K562 (cell line): ENCODE data around the gene GALNS. TPM values are rescaled to one million over a fixed set of nuclear protein-coding genes. Genes with fewer than 3 reads are reported as not detected.

ENCODE experiments used
- ATAC-seq: fragments of 200-7000 bp; cut with Tn5 transposase; 3 replicates; pipeline ENCODE4 v1.9.1; 2020; ENCODE audit warnings: moderate library complexity
- BruUV-seq: library from RNA; stranded (reverse); fragments of 400-500 nt; replicated peaks from 2 replicates; lab custom pipeline; 2021; lab: Mats Ljungman, UMichigan
- CTCF ChIA-PET: fragments of 300-600 bp; formaldehyde crosslinking; extraction: SDS; loops from one replicate; lab custom pipeline; 2021; ENCODE audit warnings: low intra/inter-chr PET ratio; lab: Yijun Ruan, JAX
- POLR2A ChIA-PET: fragments of 300-600, 350-650 bp; sonication (Branson Sonifier 250); formaldehyde crosslinking; extraction: SDS; loops from one replicate; lab custom pipeline; 2021; ENCODE audit warnings: antibody characterized with exemption, inconsistent platforms; lab: Yijun Ruan, JAX
- DNase-seq, 4 experiments: peaks; one replicate each; pipeline versions ENCODE4 v3.0.0 to v3.0.0-alpha.2; 2011 to 2018; ENCODE audit warnings: low spot score in 3 of 4, mixed read lengths in 3 of 4; ENCODE audit errors: extremely low read depth in 1 of 4
- FAIRE-seq: peaks from 2 replicates; lab custom pipeline; 2011; peaks lifted over from hg19 to GRCh38; lab: Jason Lieb, UNC
- H2AFZ ChIP-seq: 2 replicates; pipeline ENCODE4 v1.6.0; 2011; ENCODE audit warnings: low read depth, low read length, control low read depth, inconsistent platforms
- H3K27ac ChIP-seq: fragments of 200-600 bp; 3 replicates; pipeline ENCODE4 v1.8.0; 2011; ENCODE audit warnings: low read depth, mild to moderate bottlenecking, control low read depth, inconsistent platforms, low read length, moderate library complexity, mixed read lengths; ENCODE audit errors: extremely low read depth
- H3K27me3 ChIP-seq, 2 experiments: fragments of 300-600 bp in 1 of 2; 2 replicates in 1 of 2; 3 replicates in 1 of 2; pipeline versions ENCODE4 v1.6.0 to v1.8.0; 2011; ENCODE audit warnings: inconsistent platforms in 2 of 2, low read length in 2 of 2, mild to moderate bottlenecking in 1 of 2, mixed read lengths in 1 of 2, moderate library complexity in 1 of 2; ENCODE audit not compliant: control insufficient read depth in 2 of 2, insufficient read depth in 2 of 2
- H3K36me3 ChIP-seq: fragments of 300-600 bp; 3 replicates; pipeline ENCODE4 v1.8.0; 2011; ENCODE audit warnings: mild to moderate bottlenecking, low read length, inconsistent platforms; ENCODE audit not compliant: control insufficient read depth, insufficient read depth
- H3K4me1 ChIP-seq, 2 experiments: fragments of 200-600 bp in 1 of 2; replicated peaks in 1 of 2; 2 replicates in 1 of 2; 3 replicates in 1 of 2; pipeline versions ENCODE4 v1.5.1 to v1.8.0; 2011; ENCODE audit warnings: inconsistent platforms in 2 of 2, low read length in 2 of 2, mild to moderate bottlenecking in 1 of 2, mixed read lengths in 1 of 2, moderate library complexity in 1 of 2; ENCODE audit not compliant: control insufficient read depth in 2 of 2, insufficient read depth in 2 of 2
- H3K4me2 ChIP-seq: 2 replicates; pipeline ENCODE4 v1.6.1; 2011; ENCODE audit warnings: low read length, control low read depth, inconsistent platforms, mixed read lengths; ENCODE audit not compliant: insufficient read depth
- H3K4me3 ChIP-seq: fragments of 200-600 bp; sonication (generic), shearing (Covaris generic); 2 replicates; pipeline ENCODE4 v1.5.1; 2016; ENCODE audit warnings: control low read depth, inconsistent platforms
- H3K79me2 ChIP-seq: fragments of 200-600 bp; 3 replicates; pipeline ENCODE4 v1.8.0; 2011; ENCODE audit warnings: low read length, inconsistent platforms; ENCODE audit not compliant: control insufficient read depth, insufficient read depth
- H3K9ac ChIP-seq, 2 experiments: 2 replicates each; pipeline versions ENCODE4 v1.6.0 to v1.6.1; 2011; ENCODE audit warnings: low read depth in 2 of 2, low read length in 2 of 2, control low read depth in 1 of 2, inconsistent platforms in 1 of 2, mild to moderate bottlenecking in 1 of 2, mixed read lengths in 1 of 2; ENCODE audit not compliant: insufficient read depth in 1 of 2
- H3K9me1 ChIP-seq: one replicate; pipeline ENCODE4 v1.6.0; 2011; ENCODE audit warnings: inconsistent platforms, mild to moderate bottlenecking, low read length, moderate library complexity; ENCODE audit not compliant: control insufficient read depth, insufficient read depth
- H3K9me3 ChIP-seq: replicated peaks from 2 replicates; pipeline ENCODE4 v1.5.1; 2011; ENCODE audit warnings: low read depth, low read length, inconsistent platforms; ENCODE audit not compliant: control insufficient read depth, insufficient read depth
- H4K20me1 ChIP-seq: replicated peaks from 2 replicates; pipeline ENCODE4 v1.6.1; 2011; ENCODE audit warnings: low read length, inconsistent platforms, mixed read lengths; ENCODE audit not compliant: control insufficient read depth, insufficient read depth
- GATAD2B ChIP-seq: fragments of 450-650 bp; IDR thresholded peaks from 2 replicates; pipeline ENCODE4 v1.6.1; 2017; ENCODE audit warnings: mild to moderate bottlenecking, borderline replicate concordance
- ILK ChIP-seq: fragments of 450-650 bp; IDR thresholded peaks from 2 replicates; pipeline ENCODE4 v1.6.1; 2016; ENCODE audit warnings: missing genetic modification characterization, low read depth, mild to moderate bottlenecking, missing compliant biosample characterization, moderate library complexity, borderline replicate concordance
- MTA2 ChIP-seq: fragments of 450-650 bp; IDR thresholded peaks from 2 replicates; pipeline ENCODE4 v1.6.1; 2016; ENCODE audit warnings: low read depth
- POLR2AphosphoS2 ChIP-seq: IDR thresholded peaks from 2 replicates; pipeline ENCODE4 v1.6.1; 2012; ENCODE audit warnings: low read length, improper control_type of control experiment
- POLR2G ChIP-seq: fragments of 200-400 bp; formaldehyde crosslinking; IDR thresholded peaks from 2 replicates; pipeline ENCODE4 v1.6.1; 2017; ENCODE audit warnings: low read depth, mild to moderate bottlenecking, antibody characterized with exemption, low read length, moderate library complexity
- POLR3A ChIP-seq: IDR thresholded peaks from 2 replicates; pipeline ENCODE4 v1.6.1; 2011; ENCODE audit warnings: borderline replicate concordance, mild to moderate bottlenecking, moderate library complexity; ENCODE audit not compliant: insufficient read length, insufficient read depth; ENCODE audit errors: extremely low read depth
- ZNF445 ChIP-seq: fragments of 250-450 bp; sonication (Bioruptor Pico); IDR thresholded peaks from 2 replicates; pipeline ENCODE4 v1.4.0; 2020; ENCODE audit warnings: low read depth, mild to moderate bottlenecking, moderate library complexity
- ZNF699 ChIP-seq: fragments of 250-450 bp; sonication (Bioruptor Pico); IDR thresholded peaks from 2 replicates; pipeline ENCODE4 v1.8.0; 2021; ENCODE audit warnings: mild to moderate bottlenecking, moderate library complexity; ENCODE audit not compliant: insufficient replicate concordance
- WGBS: fragments of 100-300 bp; shearing (Covaris generic); methylation state at CpG from one replicate; pipeline ENCODE4 v1.1.6; 2016; ENCODE audit warnings: low coverage, mixed read lengths; ENCODE audit not compliant: insufficient coverage; ENCODE audit errors: missing lambda C conversion rate; 5-methylcytosine and 5-hydroxymethylcytosine counted together
- in situ Hi-C: fragments of 300-500 bp; cut with MboI; formaldehyde crosslinking; loops from 4 replicates; pipeline ENCODE4 v1.15.0; 2018; ENCODE audit warnings: inconsistent platforms, mixed read lengths
- intact Hi-C: fragments of 100-400 bp; cut with micrococcal nuclease; formaldehyde crosslinking; loops from 2 replicates; pipeline ENCODE4 v1.14.2; 2022
- polyA plus RNA-seq, 8 experiments: library from polyadenylated mRNA; depleted of rRNA in 4 of 8; stranded (reverse) in 5 of 8; unstranded in 3 of 8; fragments of >200 nt; fragmentation: Nextera tagmentation in 2 of 8; fragmentation: Illumina TruSeq in 1 of 8; extraction: Ambion mirVana in 2 of 8; extraction: Trizol in 1 of 8; gene quantifications; 2 replicates each; pipeline versions ENCODE4 v1.2.1 to v1.2.3, GENCODE V29; 2011 to 2014; ENCODE audit warnings: inconsistent platforms in 1 of 8, missing spikeins in 1 of 8
- total RNA-seq, 7 experiments: library from RNA; depleted of rRNA in 6 of 7; stranded (reverse); fragments of >200 nt in 6 of 7; fragmentation: Illumina TruSeq in 2 of 7; extraction: Trizol in 2 of 7; gene quantifications; 2 replicates each; pipeline versions ENCODE4 v1.2.1 to v1.2.3, GENCODE V29; 2011 to 2021; ENCODE audit warnings: low replicate concordance in 1 of 7
- TF ChIP-seq, protein P1 (sequence below): fragments of 450-650 bp; conservative IDR thresholded peaks from 2 replicates; pipeline ENCODE4 v1.6.1; 2016; ENCODE audit warnings: missing genetic modification characterization, low read depth, mild to moderate bottlenecking, control low read depth, missing compliant biosample characterization
- TF ChIP-seq, protein P2 (sequence below): fragments of 200-800 bp; sonication (Bioruptor generic); IDR thresholded peaks from 2 replicates; pipeline ENCODE4 v1.6.1; 2017; ENCODE audit warnings: missing genetic modification characterization, missing compliant biosample characterization
- TF ChIP-seq, protein P3 (sequence below): fragments of 450-650 bp; formaldehyde crosslinking; conservative IDR thresholded peaks from 2 replicates; pipeline ENCODE4 v1.4.0; 2022; ENCODE audit warnings: mild to moderate bottlenecking, missing genetic modification characterization
- TF ChIP-seq, protein P4 (sequence below): fragments of 450-650 bp; formaldehyde crosslinking; IDR thresholded peaks from 2 replicates; pipeline ENCODE4 v1.4.0; 2020; ENCODE audit warnings: mild to moderate bottlenecking, mixed read lengths

Gene GALNS
- total and polyA plus RNA-seq, 9 of the 15 experiments (the other 6 are each of a cell fraction or from before 2014, with no cell fraction given), result 0.38 to 13.2 (median 4.3) TPM

DNA sequence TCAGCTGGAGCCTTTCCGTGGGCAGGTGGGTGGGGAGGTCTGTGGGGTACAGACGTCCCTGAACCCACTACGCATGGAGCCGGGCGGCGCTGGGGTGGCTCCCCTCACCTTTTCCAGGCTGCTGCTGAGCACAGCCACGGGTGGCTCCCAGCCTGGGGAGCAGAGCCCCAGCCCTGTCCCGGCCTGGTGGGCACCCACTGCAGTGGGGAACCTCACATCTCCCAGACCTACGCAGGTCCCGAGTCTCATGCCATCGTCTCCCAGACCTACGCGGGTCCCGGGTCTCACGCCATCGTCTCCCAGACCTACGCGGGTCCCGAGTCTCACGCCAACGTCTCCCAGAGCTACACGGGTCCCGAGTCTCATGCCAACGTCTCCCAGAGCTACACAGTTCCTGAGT lies 28.0 kb downstream of the GALNS start:
- Histone ChIP-seq H3K27ac (no peak overlapping the region), H3K9ac (peak overlapping the region in 1 of 2 experiments; percentile 35; a peak in 1 of 4 replicates), H3K36me3 (no peaks in the 10 kb centered on the region), H2AFZ (no peak overlapping the region), H3K4me2 (no peak overlapping the region), H3K4me1 (peaks cover 0 to 57% of the 10 kb centered on the region in 2 experiments; a peak in 2 of 5 replicates), H3K79me2 (no peaks in the 10 kb centered on the region), H3K27me3 (no peaks in the 10 kb centered on the region), H3K9me3 (no peaks in the 10 kb centered on the region), H4K20me1 (no peaks in the 10 kb centered on the region; the same call in 1 of the 2 replicates), H3K4me3 (no peak overlapping the region), H3K9me1 (no peaks in the 10 kb centered on the region)
- POLR2A ChIA-PET, result interaction anchor here (1.1 kb wide), 1 partner anchor 389 kb away, joined by 3 read pairs; the partner anchor contains the start of gene ZNF778
- no TSS peak for BruUV-seq
- in situ Hi-C loops (no loop called here), intact Hi-C loops (no loop called here)
- DNase-seq, result no peak
- WGBS, result 68% methylated on average over 12 of the region's 24 CpGs
- no peak for ATAC-seq
- TF ChIP-seq, protein P1, sequence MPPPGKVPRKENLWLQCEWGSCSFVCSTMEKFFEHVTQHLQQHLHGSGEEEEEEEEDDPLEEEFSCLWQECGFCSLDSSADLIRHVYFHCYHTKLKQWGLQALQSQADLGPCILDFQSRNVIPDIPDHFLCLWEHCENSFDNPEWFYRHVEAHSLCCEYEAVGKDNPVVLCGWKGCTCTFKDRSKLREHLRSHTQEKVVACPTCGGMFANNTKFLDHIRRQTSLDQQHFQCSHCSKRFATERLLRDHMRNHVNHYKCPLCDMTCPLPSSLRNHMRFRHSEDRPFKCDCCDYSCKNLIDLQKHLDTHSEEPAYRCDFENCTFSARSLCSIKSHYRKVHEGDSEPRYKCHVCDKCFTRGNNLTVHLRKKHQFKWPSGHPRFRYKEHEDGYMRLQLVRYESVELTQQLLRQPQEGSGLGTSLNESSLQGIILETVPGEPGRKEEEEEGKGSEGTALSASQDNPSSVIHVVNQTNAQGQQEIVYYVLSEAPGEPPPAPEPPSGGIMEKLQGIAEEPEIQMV (tag), result no peak
- TF ChIP-seq MTA2, result no peak
- TF ChIP-seq POLR2AphosphoS2, result no peak
- TF ChIP-seq, protein P2, sequence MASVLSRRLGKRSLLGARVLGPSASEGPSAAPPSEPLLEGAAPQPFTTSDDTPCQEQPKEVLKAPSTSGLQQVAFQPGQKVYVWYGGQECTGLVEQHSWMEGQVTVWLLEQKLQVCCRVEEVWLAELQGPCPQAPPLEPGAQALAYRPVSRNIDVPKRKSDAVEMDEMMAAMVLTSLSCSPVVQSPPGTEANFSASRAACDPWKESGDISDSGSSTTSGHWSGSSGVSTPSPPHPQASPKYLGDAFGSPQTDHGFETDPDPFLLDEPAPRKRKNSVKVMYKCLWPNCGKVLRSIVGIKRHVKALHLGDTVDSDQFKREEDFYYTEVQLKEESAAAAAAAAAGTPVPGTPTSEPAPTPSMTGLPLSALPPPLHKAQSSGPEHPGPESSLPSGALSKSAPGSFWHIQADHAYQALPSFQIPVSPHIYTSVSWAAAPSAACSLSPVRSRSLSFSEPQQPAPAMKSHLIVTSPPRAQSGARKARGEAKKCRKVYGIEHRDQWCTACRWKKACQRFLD (CRISPR knock-in tag), result no peak
- TF ChIP-seq, protein P3, sequence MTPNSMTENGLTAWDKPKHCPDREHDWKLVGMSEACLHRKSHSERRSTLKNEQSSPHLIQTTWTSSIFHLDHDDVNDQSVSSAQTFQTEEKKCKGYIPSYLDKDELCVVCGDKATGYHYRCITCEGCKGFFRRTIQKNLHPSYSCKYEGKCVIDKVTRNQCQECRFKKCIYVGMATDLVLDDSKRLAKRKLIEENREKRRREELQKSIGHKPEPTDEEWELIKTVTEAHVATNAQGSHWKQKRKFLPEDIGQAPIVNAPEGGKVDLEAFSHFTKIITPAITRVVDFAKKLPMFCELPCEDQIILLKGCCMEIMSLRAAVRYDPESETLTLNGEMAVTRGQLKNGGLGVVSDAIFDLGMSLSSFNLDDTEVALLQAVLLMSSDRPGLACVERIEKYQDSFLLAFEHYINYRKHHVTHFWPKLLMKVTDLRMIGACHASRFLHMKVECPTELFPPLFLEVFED, result no peak
- no peak for TF ChIP-seq ZNF699 (CRISPR knock-in tag)
- TF ChIP-seq, protein P4, sequence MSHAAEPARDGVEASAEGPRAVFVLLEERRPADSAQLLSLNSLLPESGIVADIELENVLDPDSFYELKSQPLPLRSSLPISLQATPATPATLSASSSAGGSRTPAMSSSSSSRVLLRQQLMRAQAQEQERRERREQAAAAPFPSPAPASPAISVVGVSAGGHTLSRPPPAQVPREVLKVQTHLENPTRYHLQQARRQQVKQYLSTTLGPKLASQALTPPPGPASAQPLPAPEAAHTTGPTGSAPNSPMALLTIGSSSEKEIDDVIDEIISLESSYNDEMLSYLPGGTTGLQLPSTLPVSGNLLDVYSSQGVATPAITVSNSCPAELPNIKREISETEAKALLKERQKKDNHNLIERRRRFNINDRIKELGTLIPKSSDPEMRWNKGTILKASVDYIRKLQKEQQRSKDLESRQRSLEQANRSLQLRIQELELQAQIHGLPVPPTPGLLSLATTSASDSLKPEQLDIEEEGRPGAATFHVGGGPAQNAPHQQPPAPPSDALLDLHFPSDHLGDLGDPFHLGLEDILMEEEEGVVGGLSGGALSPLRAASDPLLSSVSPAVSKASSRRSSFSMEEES (CRISPR knock-in tag), result no peak
- no peak for TF ChIP-seq ILK (tag)
- TF ChIP-seq POLR2G, result no peak
- no peak for TF ChIP-seq ZNF445 (CRISPR knock-in tag)
- no peak for TF ChIP-seq POLR3A
- no peak for TF ChIP-seq GATAD2B
- CTCF ChIA-PET, result no interaction called here
- FAIRE-seq, result no peak
